ENCODE data around the gene ASH1L. TPM values are rescaled to one million over a fixed set of nuclear protein-coding genes. Genes with fewer than 3 reads are reported as not detected.
"Not testable (repeated sequence)": the region's sequence is repeated elsewhere in the genome, so short reads cannot be mapped to it uniquely, and the experiment has no call there.

Gene ASH1L
- total and polyA plus RNA-seq, 7 experiments from 2014 or later: 20.1 to 109 (median 87.0) TPM

GRCh38 chr1:155509064-155509463, 53.5 kb downstream of the ASH1L start:
- ChIA-PET POLR2A (no interaction called here), CTCF (no interaction called here)
- peaks cover 0 to 8% (median 4%) of the 10 kb centered on the region in 5 donors for H3K36me3 Mint-ChIP-seq

GRCh38 chr1:155507945-155508344, 54.7 kb downstream of the ASH1L start:
- no peaks in the 10 kb centered on the region for H3K27me3 Mint-ChIP-seq
- peak overlapping the region in 6 of 9 donors; percentile 29 to 84 (median 52) for H3K27ac Mint-ChIP-seq
- intact Hi-C loops (cut with micrococcal nuclease): loop anchor here in 1 of 2 donors (5.0 to 10.0 kb wide), 2 partner anchors 54 to 253 kb away; partner anchors contain the start of genes ASH1L and ENTREP3
- peak overlapping the region in 8 of 10 donors; percentile 14 to 50 (median 40) for H3K4me3 Mint-ChIP-seq
- H3K4me1 Mint-ChIP-seq: peaks cover 23 to 59% (median 45%) of the 10 kb centered on the region in 7 donors
- ATAC-seq (no peak), DNase-seq (no peak)
- Histone ChIP-seq H3K36me3 (ENCODE audit: control insufficient read depth in 2 of 3, insufficient read depth in 3 of 3, low read length in 3 of 3) (peaks cover 0 to 4% (median 0%) of the 10 kb centered on the region in 3 experiments), H3K4me1 (ENCODE audit: control insufficient read depth in 2 of 2, insufficient read depth in 2 of 2, low read length in 2 of 2) (peaks cover 0 to 10% of the 10 kb centered on the region in 2 donors), H3K9me3 (ENCODE audit: control insufficient read depth in 2 of 3, low read length in 3 of 3) (no peaks in the 10 kb centered on the region), H3K27me3 (ENCODE audit: control insufficient read depth in 2 of 2, insufficient read depth in 2 of 2, low read length in 2 of 2) (no peaks in the 10 kb centered on the region), H3K4me3 (ENCODE audit: low read length) (no peak overlapping the region), H3K27ac (ENCODE audit: low read depth, low read length) (no peak overlapping the region)
- H3K9me3 Mint-ChIP-seq: no peaks in the 10 kb centered on the region
- POLR2A ChIA-PET: interaction anchor here (0.5 kb wide), 1 partner anchor 35 kb away, joined by 3 read pairs; no protein-coding TSS in a partner anchor
- CTCF ChIA-PET: no interaction called here
- peaks cover 0 to 8% (median 4%) of the 10 kb centered on the region in 5 donors for H3K36me3 Mint-ChIP-seq

More at GRCh38 chr1:155509064-155509463, 53.5 kb downstream of the ASH1L start:
- H3K36me3 ChIP-seq (ENCODE audit: control insufficient read depth in 2 of 3, insufficient read depth in 3 of 3, low read length in 3 of 3): peaks cover 0 to 4% (median 0%) of the 10 kb centered on the region in 3 experiments
- ATAC-seq (no peak), DNase-seq (no peak)
- no peaks in the 10 kb centered on the region for H3K27me3 Mint-ChIP-seq
- no peak overlapping the region for H3K27ac ChIP-seq (ENCODE audit: low read depth, low read length)
- intact Hi-C loops (cut with micrococcal nuclease): loop anchor here in 1 of 2 donors (5.0 to 10.0 kb wide), 2 partner anchors 53 to 254 kb away; partner anchors contain the start of genes ASH1L and ENTREP3
- H3K4me3 ChIP-seq (ENCODE audit: low read length): no peak overlapping the region
- peaks cover 0 to 17% of the 10 kb centered on the region in 2 donors for H3K4me1 ChIP-seq (ENCODE audit: control insufficient read depth in 2 of 2, insufficient read depth in 2 of 2, low read length in 2 of 2)
- H3K9me3 ChIP-seq (ENCODE audit: control insufficient read depth in 2 of 3, low read length in 3 of 3): no peaks in the 10 kb centered on the region
- no peaks in the 10 kb centered on the region for H3K27me3 ChIP-seq (ENCODE audit: control insufficient read depth in 2 of 2, insufficient read depth in 2 of 2, low read length in 2 of 2)
- peaks cover 24 to 58% (median 48%) of the 10 kb centered on the region in 7 donors for H3K4me1 Mint-ChIP-seq
- peak overlapping the region in 4 of 9 donors; percentile 5 to 56 (median 35) for H3K27ac Mint-ChIP-seq
- H3K9me3 Mint-ChIP-seq: no peaks in the 10 kb centered on the region
- peak overlapping the region in 1 of 10 donors; percentile 25 for H3K4me3 Mint-ChIP-seq

DNA sequence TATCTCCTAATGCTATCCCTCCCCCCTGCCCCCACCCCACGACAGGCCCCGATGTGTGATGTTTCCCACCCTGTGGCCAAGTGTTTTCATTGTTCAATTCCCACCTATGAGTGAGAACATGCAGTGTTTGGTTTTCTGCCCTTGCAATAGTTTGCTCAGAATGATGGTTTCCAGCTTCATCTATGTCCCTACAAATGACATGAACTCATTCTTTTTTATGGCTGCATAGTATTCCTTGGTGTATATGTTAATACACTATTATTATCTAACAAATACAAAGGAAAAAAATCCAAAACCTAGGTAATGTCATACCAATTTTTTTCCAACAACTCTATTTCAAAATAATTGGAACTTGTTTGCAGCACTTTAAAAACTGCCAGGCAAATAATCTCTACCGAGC, 56.6 kb downstream of the ASH1L start:
- intact Hi-C loops (cut with micrococcal nuclease): loop anchor here (2.0 to 10.0 kb wide), 3 partner anchors 56 to 255 kb away; partner anchors contain the start of genes ASH1L (in 1 of the 2) and ENTREP3 (in 1 of the 2)
- POLR2A ChIA-PET: not testable (repeated sequence)

DNA sequence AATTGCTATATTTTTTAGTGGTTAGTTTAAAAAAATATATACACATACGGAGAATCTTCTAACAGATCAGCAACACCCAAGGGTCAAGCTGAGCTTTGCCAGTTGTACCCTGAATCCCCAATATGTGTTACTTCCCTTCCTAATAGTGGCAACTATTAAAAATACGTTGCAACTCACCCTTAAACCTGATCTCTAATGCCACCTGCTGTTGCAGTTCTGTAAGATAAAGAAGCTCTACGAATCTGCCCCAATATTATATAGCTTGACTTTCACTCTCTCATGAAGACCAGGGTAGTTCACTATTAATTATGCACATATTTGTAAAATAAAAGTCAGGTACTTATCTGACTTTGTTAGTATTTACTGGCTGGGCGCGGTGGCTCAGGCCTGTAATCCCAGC, 58.4 kb downstream of the ASH1L start:
- ChIA-PET POLR2A (interaction anchor here (0.8 kb wide), 1 partner anchor 176 kb away, joined by 4 read pairs; no protein-coding TSS in a partner anchor), CTCF (interaction anchor here (0.6 to 1.3 kb wide), 3 partner anchors 9 to 254 kb away, joined by 3 to 5 read pairs (median 3); no protein-coding TSS in a partner anchor)
- Mint-ChIP-seq H3K27ac (peak overlapping the region in 3 of 9 donors; percentile 10 to 32 (median 14)), H3K4me1 (peaks cover 31 to 61% (median 50%) of the 10 kb centered on the region in 7 donors), H3K36me3 (peaks cover 0 to 6% (median 4%) of the 10 kb centered on the region in 5 donors), H3K4me3 (no peak overlapping the region), H3K27me3 (no peaks in the 10 kb centered on the region), H3K9me3 (no peaks in the 10 kb centered on the region)
- Histone ChIP-seq H3K4me1 (ENCODE audit: control insufficient read depth in 2 of 2, insufficient read depth in 2 of 2, low read length in 2 of 2) (peaks cover 0 to 18% of the 10 kb centered on the region in 2 donors), H3K27me3 (ENCODE audit: control insufficient read depth in 2 of 2, insufficient read depth in 2 of 2, low read length in 2 of 2) (no peaks in the 10 kb centered on the region), H3K4me3 (ENCODE audit: low read length) (no peak overlapping the region), H3K9me3 (ENCODE audit: control insufficient read depth in 2 of 3, low read length in 3 of 3) (no peaks in the 10 kb centered on the region), H3K36me3 (ENCODE audit: control insufficient read depth in 2 of 3, insufficient read depth in 3 of 3, low read length in 3 of 3) (no peaks in the 10 kb centered on the region), H3K27ac (ENCODE audit: low read depth, low read length) (no peak overlapping the region)
- intact Hi-C loops (cut with micrococcal nuclease): loop anchor here (2.0 to 10.0 kb wide), 2 partner anchors 249 to 253 kb away; partner anchors contain the start of gene ENTREP3 (in 1 of the 2)
- DNase-seq (peak in 2 of 9 donors; percentile 5 to 30), ATAC-seq (peak; percentile 71)

More for the DNA sequence above, 56.6 kb downstream of the ASH1L start:
- H3K4me1 ChIP-seq (ENCODE audit: control insufficient read depth in 2 of 2, insufficient read depth in 2 of 2, low read length in 2 of 2); H3K27ac ChIP-seq (ENCODE audit: low read depth, low read length); H3K27ac Mint-ChIP-seq; H3K4me3 ChIP-seq (ENCODE audit: low read length); H3K36me3 Mint-ChIP-seq; ATAC-seq; H3K4me3 Mint-ChIP-seq; H3K27me3 Mint-ChIP-seq; H3K9me3 ChIP-seq (ENCODE audit: control insufficient read depth in 2 of 3, low read length in 3 of 3); CTCF ChIA-PET; H3K9me3 Mint-ChIP-seq; H3K27me3 ChIP-seq (ENCODE audit: control insufficient read depth in 2 of 2, insufficient read depth in 2 of 2, low read length in 2 of 2); H3K36me3 ChIP-seq (ENCODE audit: control insufficient read depth in 2 of 3, insufficient read depth in 3 of 3, low read length in 3 of 3); DNase-seq: not testable (repeated sequence)
- peaks cover 18 to 51% (median 37%) of the 10 kb centered on the region in 7 donors for H3K4me1 Mint-ChIP-seq

DNA sequence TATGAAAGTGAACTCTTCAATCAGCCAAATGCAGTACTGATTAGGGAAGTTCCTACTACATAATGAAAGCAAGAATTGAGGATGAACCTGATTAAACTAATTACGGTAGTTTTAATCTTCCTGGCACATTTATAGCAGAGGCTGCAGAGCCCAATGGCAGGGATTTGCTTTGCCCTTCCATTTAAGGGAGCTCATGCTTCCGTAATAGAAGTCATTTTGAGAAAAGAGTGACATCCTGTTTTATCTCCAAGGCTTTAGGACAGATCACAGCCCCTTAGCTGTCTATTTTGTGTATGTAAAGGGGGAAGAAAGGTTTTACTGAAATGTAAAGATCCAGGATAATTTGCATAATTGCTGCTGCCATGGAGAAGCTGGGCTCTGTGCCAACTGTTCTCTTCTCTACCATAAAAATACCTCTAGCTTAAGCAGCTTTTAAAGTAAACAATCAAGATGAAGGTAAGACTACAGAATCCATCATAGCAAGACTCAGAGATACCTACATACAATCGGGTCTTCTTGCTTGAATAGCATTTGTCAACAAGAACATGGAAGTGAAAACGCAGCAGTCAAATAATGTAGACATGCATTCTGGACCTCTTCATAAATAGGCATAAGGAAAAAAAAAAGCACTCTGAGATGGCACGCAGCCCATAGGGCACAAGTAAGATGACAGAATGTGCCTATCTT, 62.5 kb downstream of the ASH1L start:
- intact Hi-C loops (cut with micrococcal nuclease): loop anchor here in 1 of 2 donors (10.0 kb wide), 1 partner anchor 245 kb away; the partner anchor contains the start of gene ENTREP3

DNA sequence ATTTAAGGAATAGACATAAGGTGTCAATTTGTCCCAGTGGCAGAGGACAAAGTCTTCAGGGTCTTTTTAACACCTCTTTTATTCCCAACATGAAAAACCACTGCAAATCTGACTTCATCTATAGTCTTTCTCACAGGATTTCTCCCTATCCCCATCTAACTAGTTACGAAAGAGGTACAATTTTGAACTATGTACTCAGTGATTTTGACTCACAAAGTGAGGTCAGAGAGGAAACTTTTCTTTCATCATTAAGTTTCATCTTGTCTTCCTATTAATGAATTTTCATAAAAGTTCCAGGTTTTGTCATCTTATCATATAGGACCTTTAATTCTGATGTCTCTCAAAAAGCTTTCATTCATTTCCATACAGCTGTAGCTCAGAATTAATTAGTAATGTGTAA, 63.3 kb downstream of the ASH1L start:
- intact Hi-C loops (cut with micrococcal nuclease): no loop called here
- Mint-ChIP-seq H3K9me3 (no peaks in the 10 kb centered on the region), H3K27ac (no peak overlapping the region), H3K27me3 (no peaks in the 10 kb centered on the region), H3K36me3 (peaks cover 0 to 8% (median 3%) of the 10 kb centered on the region in 5 donors), H3K4me3 (peak overlapping the region in 1 of 10 donors; percentile 26), H3K4me1 (peaks cover 25 to 58% (median 44%) of the 10 kb centered on the region in 7 donors)
- no peaks in the 10 kb centered on the region for H3K27me3 ChIP-seq (ENCODE audit: control insufficient read depth in 2 of 2, insufficient read depth in 2 of 2, low read length in 2 of 2)
- ChIA-PET CTCF (no interaction called here), POLR2A (interaction anchor here (0.7 kb wide), 1 partner anchor 42 kb away, joined by 3 read pairs; no protein-coding TSS in a partner anchor)
- H3K4me1 ChIP-seq (ENCODE audit: control insufficient read depth in 2 of 2, insufficient read depth in 2 of 2, low read length in 2 of 2): peaks cover 0 to 14% of the 10 kb centered on the region in 2 donors
- no peaks in the 10 kb centered on the region for H3K9me3 ChIP-seq (ENCODE audit: control insufficient read depth in 2 of 3, low read length in 3 of 3)
- DNase-seq (no peak), ATAC-seq (no peak)
- no peak overlapping the region for H3K27ac ChIP-seq (ENCODE audit: low read depth, low read length)
- H3K36me3 ChIP-seq (ENCODE audit: control insufficient read depth in 2 of 3, insufficient read depth in 3 of 3, low read length in 3 of 3): no peaks in the 10 kb centered on the region
- H3K4me3 ChIP-seq (ENCODE audit: low read length): no peak overlapping the region

More for the DNA sequence above, 62.5 kb downstream of the ASH1L start:
- H3K4me3 Mint-ChIP-seq: peak overlapping the region in 3 of 10 donors; percentile 3 to 36 (median 26)
- no peak for DNase-seq
- peaks cover 0 to 14% of the 10 kb centered on the region in 2 donors for H3K4me1 ChIP-seq (ENCODE audit: control insufficient read depth in 2 of 2, insufficient read depth in 2 of 2, low read length in 2 of 2)
- no peaks in the 10 kb centered on the region for H3K9me3 ChIP-seq (ENCODE audit: control insufficient read depth in 2 of 3, low read length in 3 of 3)
- no peak overlapping the region for H3K4me3 ChIP-seq (ENCODE audit: low read length)
- no peaks in the 10 kb centered on the region for H3K36me3 ChIP-seq (ENCODE audit: control insufficient read depth in 2 of 3, insufficient read depth in 3 of 3, low read length in 3 of 3)
- peak overlapping the region; percentile 4 to 54 (median 21) for H3K27ac Mint-ChIP-seq
- peaks cover 0 to 8% (median 3%) of the 10 kb centered on the region in 5 donors for H3K36me3 Mint-ChIP-seq
- peak; percentile 32 for ATAC-seq
- H3K27me3 Mint-ChIP-seq: no peaks in the 10 kb centered on the region
- no peak overlapping the region for H3K27ac ChIP-seq (ENCODE audit: low read depth, low read length)
- H3K27me3 ChIP-seq (ENCODE audit: control insufficient read depth in 2 of 2, insufficient read depth in 2 of 2, low read length in 2 of 2): no peaks in the 10 kb centered on the region
- POLR2A ChIA-PET: interaction anchor here (1.3 kb wide), 1 partner anchor 33 kb away, joined by 4 read pairs; no protein-coding TSS in a partner anchor
- H3K4me1 Mint-ChIP-seq: peaks cover 24 to 59% (median 44%) of the 10 kb centered on the region in 7 donors
- CTCF ChIA-PET: interaction anchor here (0.7 kb wide), 1 partner anchor 206 kb away, joined by 3 read pairs; no protein-coding TSS in a partner anchor
- no peaks in the 10 kb centered on the region for H3K9me3 Mint-ChIP-seq
